CD4-positive, alpha-beta T cell (primary cell): ENCODE measurements around the gene RPGR. TPM values are rescaled to one million over a fixed set of nuclear protein-coding genes. Genes with fewer than 3 reads are reported as not detected.

Experiments
- ATAC-seq: fragments of 200-7000 bp; cut with Tn5 transposase; one replicate; pipeline ENCODE4 v1.10.0; 2022; ENCODE audit warnings: mild to moderate bottlenecking; ENCODE audit not compliant: poor library complexity
- CTCF ChIA-PET: fragments of 350-600 bp; sonication (Branson Sonifier 250); formaldehyde crosslinking; loops from one replicate; lab custom pipeline; 2021; ENCODE audit warnings: antibody characterized with exemption, inconsistent platforms; lab: Charles Lee
- POLR2A ChIA-PET: fragments of 350-600 bp; sonication (Branson Sonifier 250); formaldehyde crosslinking; loops from one replicate; lab custom pipeline; 2021; ENCODE audit warnings: antibody characterized with exemption, inconsistent platforms; lab: Charles Lee
- DNase-seq, 14 experiments: peaks; one replicate each; pipeline ENCODE4 v3.0.0-alpha.2; 2013 to 2020; ENCODE audit warnings: mixed read lengths in 2 of 14
- H3K27ac ChIP-seq, 2 donors: one replicate each; pipeline versions ENCODE4 v1.5.1 to v1.7.0; 2013; ENCODE audit warnings: low read length in 2 of 2, low read depth in 1 of 2, mild to moderate bottlenecking in 1 of 2
- H3K27me3 ChIP-seq, 2 experiments: 1 replicate in 1 of 2; 2 replicates in 1 of 2; pipeline versions ENCODE4 v1.6.1 to v1.7.0; 2013; ENCODE audit warnings: low read length in 2 of 2, control low read depth in 1 of 2, mild to moderate bottlenecking in 1 of 2, moderate library complexity in 1 of 2; ENCODE audit not compliant: insufficient read depth in 2 of 2, control insufficient read depth in 1 of 2
- H3K36me3 ChIP-seq: one replicate; pipeline ENCODE4 v1.6.1; 2013; ENCODE audit warnings: low read length, control low read depth; ENCODE audit not compliant: insufficient read depth
- H3K4me1 ChIP-seq: one replicate; pipeline ENCODE4 v1.6.1; 2013; ENCODE audit warnings: low read length, control low read depth; ENCODE audit not compliant: insufficient read depth
- H3K4me3 ChIP-seq: one replicate; pipeline ENCODE4 v1.5.1; 2013; ENCODE audit warnings: mild to moderate bottlenecking, low read length, moderate library complexity
- H3K9me3 ChIP-seq, 2 experiments: 1 replicate in 1 of 2; 2 replicates in 1 of 2; pipeline versions ENCODE4 v1.6.1 to v1.7.0; 2013; ENCODE audit warnings: low read length in 2 of 2, mild to moderate bottlenecking in 2 of 2, control low read depth in 1 of 2, moderate library complexity in 1 of 2; ENCODE audit not compliant: control insufficient read depth in 1 of 2, insufficient read depth in 1 of 2
- H3K27ac Mint-ChIP-seq: one replicate; pipeline ENCODE4 v1.8.0; 2020; ENCODE audit warnings: mixed read lengths
- H3K27me3 Mint-ChIP-seq: one replicate; pipeline ENCODE4 v1.8.0; 2021; ENCODE audit warnings: mixed read lengths
- H3K36me3 Mint-ChIP-seq: one replicate; pipeline ENCODE4 v1.8.0; 2021; ENCODE audit warnings: low read depth, mixed read lengths
- H3K4me1 Mint-ChIP-seq: one replicate; pipeline ENCODE4 v1.8.0; 2021; ENCODE audit warnings: low read depth, mixed read lengths
- H3K4me3 Mint-ChIP-seq: one replicate; pipeline ENCODE4 v1.8.0; 2020; ENCODE audit warnings: mild to moderate bottlenecking, mixed read lengths
- H3K9me3 Mint-ChIP-seq: one replicate; pipeline ENCODE4 v1.8.0; 2020; ENCODE audit warnings: mixed read lengths
- CTCF ChIP-seq: fragments of 200-600 bp; IDR thresholded peaks from one replicate; pipeline ENCODE4 v1.8.0; 2022; ENCODE audit warnings: antibody characterized with exemption, mild to moderate bottlenecking
- intact Hi-C, 2 experiments: fragments of 100-400 bp; cut with DNase I in 1 of 2; cut with micrococcal nuclease in 1 of 2; formaldehyde crosslinking; loops; one replicate each; pipeline versions ENCODE4 v1.15.1 to v1.9.0; 2023 to 2025; cut with DNase I, micrococcal nuclease
- total RNA-seq, 174 experiments: library from RNA in 2 of 174; stranded (reverse) in 2 of 174; gene quantifications; one replicate each; pipeline ENCODE4 v1.2.3 and lab custom pipeline; 2021 to 2026

Gene RPGR
- total RNA-seq, 2 experiments from 2014 or later = 17.1 to 18.2 TPM

- ChIA-PET CTCF (no interaction called here), POLR2A (no interaction called here)
- Histone ChIP-seq H3K27ac (no peak overlapping the region), H3K27me3 (peaks cover 3 to 7% of the 10 kb centered on the region in 2 experiments), H3K4me1 (no peaks in the 10 kb centered on the region), H3K36me3 (no peaks in the 10 kb centered on the region), H3K4me3 (no peak overlapping the region), H3K9me3 (no peaks in the 10 kb centered on the region)
- no peak overlapping the region for H3K27ac Mint-ChIP-seq
- no peaks in the 10 kb centered on the region for H3K4me1 Mint-ChIP-seq
- no peaks in the 10 kb centered on the region for H3K9me3 Mint-ChIP-seq
- peaks cover 10% of the 10 kb centered on the region for H3K27me3 Mint-ChIP-seq
- no peaks in the 10 kb centered on the region for H3K36me3 Mint-ChIP-seq
- TF ChIP-seq CTCF = no peak
- ATAC-seq (no peak), DNase-seq (no peak)
- H3K4me3 Mint-ChIP-seq = no peak overlapping the region
- intact Hi-C loops = no loop called here
Measured at GRCh38 chrX:38341442-38341841, 14.1 kb upstream of the RPGR start.

GRCh38 chrX:38336538-38337240 lies 9.4 kb upstream of the RPGR start:
- Histone ChIP-seq H3K4me1 (no peaks in the 10 kb centered on the region), H3K4me3 (no peak overlapping the region), H3K27me3 (no peaks in the 10 kb centered on the region), H3K9me3 (no peaks in the 10 kb centered on the region), H3K27ac (no peak overlapping the region), H3K36me3 (no peaks in the 10 kb centered on the region)
- no peak for DNase-seq
- H3K27me3 Mint-ChIP-seq = no peaks in the 10 kb centered on the region
- intact Hi-C loops = no loop called here
- no peak for TF ChIP-seq CTCF
- H3K9me3 Mint-ChIP-seq = no peaks in the 10 kb centered on the region
- no peaks in the 10 kb centered on the region for H3K4me1 Mint-ChIP-seq
- ATAC-seq = no peak
- no peak overlapping the region for H3K27ac Mint-ChIP-seq
- ChIA-PET POLR2A (no interaction called here), CTCF (no interaction called here)
- H3K4me3 Mint-ChIP-seq = no peak overlapping the region
- H3K36me3 Mint-ChIP-seq = no peaks in the 10 kb centered on the region

GRCh38 chrX:38335382-38335781 lies 8.1 kb upstream of the RPGR start:
- no peak overlapping the region for H3K4me3 Mint-ChIP-seq
- DNase-seq = no peak
- ChIA-PET POLR2A (no interaction called here), CTCF (no interaction called here)
- TF ChIP-seq CTCF = no peak
- Histone ChIP-seq H3K4me3 (no peak overlapping the region), H3K4me1 (no peaks in the 10 kb centered on the region), H3K36me3 (no peaks in the 10 kb centered on the region), H3K27ac (no peak overlapping the region), H3K27me3 (no peaks in the 10 kb centered on the region), H3K9me3 (no peaks in the 10 kb centered on the region)
- H3K27ac Mint-ChIP-seq = no peak overlapping the region
- H3K36me3 Mint-ChIP-seq = no peaks in the 10 kb centered on the region
- no peak for ATAC-seq
- intact Hi-C loops = no loop called here
- no peaks in the 10 kb centered on the region for H3K4me1 Mint-ChIP-seq
- no peaks in the 10 kb centered on the region for H3K27me3 Mint-ChIP-seq
- H3K9me3 Mint-ChIP-seq = no peaks in the 10 kb centered on the region
